Airway epithelial cell (primary cell): ENCODE results near the gene TNFAIP3. TPM values are rescaled to one million over a fixed set of nuclear protein-coding genes. Genes with fewer than 3 reads are reported as not detected.

Experiments used
- total RNA-seq: library from RNA; depleted of rRNA; stranded (reverse); fragments of >200 nt; gene quantifications from 2 replicates; pipeline ENCODE4 v1.2.3, GENCODE V29; 2015

TNFAIP3 gene
- 7.4 and 10.4 TPM in 2 replicates for total RNA-seq

DNA sequence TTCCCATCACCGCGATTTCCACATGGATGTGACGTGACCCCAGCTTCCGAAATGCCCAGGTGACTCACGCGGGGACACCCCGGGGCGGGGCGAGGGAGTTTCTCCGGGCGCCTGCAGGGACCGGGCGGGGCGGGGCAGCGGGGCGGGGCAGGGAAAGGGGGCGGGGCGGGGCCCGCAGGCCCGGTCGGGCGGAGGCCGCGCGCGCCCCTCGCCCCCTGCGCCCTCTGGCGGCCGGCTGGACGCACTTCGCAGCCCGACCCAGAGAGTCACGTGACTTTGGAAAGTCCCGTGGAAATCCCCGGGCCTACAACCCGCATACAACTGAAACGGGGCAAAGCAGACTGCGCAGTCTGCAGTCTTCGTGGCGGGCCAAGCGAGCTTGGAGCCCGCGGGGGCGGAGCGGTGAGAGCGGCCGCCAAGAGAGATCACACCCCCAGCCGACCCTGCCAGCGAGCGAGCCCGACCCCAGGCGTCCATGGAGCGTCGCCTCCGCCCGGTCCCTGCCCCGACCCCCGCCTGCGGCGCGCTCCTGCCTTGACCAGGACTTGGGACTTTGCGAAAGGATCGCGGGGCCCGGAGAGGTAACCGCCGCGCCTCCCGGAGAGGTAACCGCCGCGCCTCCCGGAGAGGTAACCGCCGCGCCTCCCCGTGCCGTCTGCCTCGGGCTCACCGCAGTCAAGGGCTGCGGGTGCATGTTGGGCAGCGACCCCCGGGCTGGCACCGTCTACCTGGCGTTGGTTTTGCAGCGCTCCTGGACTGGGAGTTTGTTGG is at the start of gene TNFAIP3:
Gene TNFAIP3 (plus strand): TSS at position 346 of the 771 bp plus-strand sequence. CDS start 3,969 bp downstream, outside the sequence.

Other genes with a start within 250 kb of the TNFAIP3 start
- 754 and 1,006 TPM in 2 replicates for gene PERP, start 240.2 kb downstream of the TNFAIP3 start, total RNA-seq